Left colon (tissue), 2 donors: ENCODE data around the gene SEZ6. TPM values are rescaled to one million over a fixed set of nuclear protein-coding genes. Genes with fewer than 3 reads are reported as not detected.
A peak's percentile ranks its signal among the peaks of the same experiment; 100 is the strongest.
"Not testable (repeated sequence)": the region's sequence is repeated elsewhere in the genome, so short reads cannot be mapped to it uniquely, and the experiment has no call there.

Source experiments
- ATAC-seq: fragments of 200-7000 bp; cut with Tn5 transposase; one replicate; pipeline ENCODE4 v1.9.1; 2020; ENCODE audit warnings: mild to moderate bottlenecking, moderate library complexity
- DNase-seq, 2 donors: peaks; one replicate each; pipeline ENCODE4 v3.0.0-alpha.2; 2020
- intact Hi-C, 2 donors: fragments of 100-400 bp; cut with DNase I in 1 of 2; cut with micrococcal nuclease in 1 of 2; formaldehyde crosslinking; loops; one replicate each; pipeline versions ENCODE4 v1.11.2 to v1.14.0; 2022; cut with DNase I, micrococcal nuclease
- total RNA-seq, 2 donors: library from RNA; stranded (reverse); fragmentation: NEBNext Ultra II Directional; extraction: Animal tissue kit (Norgen Biotek cat#: 25700); gene quantifications; one replicate each; pipeline ENCODE4 v1.2.1, GENCODE V29; 2021
- donor health status: DM: no; HTN: no; CAD: no.
- donor health status: DM: yes; HTN: yes; CAD: no.

Gene SEZ6
- total RNA-seq, 2 donors from 2014 or later: 0.46 to 0.81 TPM

GRCh38 chr17:28949185-28950016 is 56.4 kb downstream of the SEZ6 start:
- intact Hi-C loops: no loop called here
- ATAC-seq (peak; percentile 12), DNase-seq (peak; percentile 62 to 79)

- ATAC-seq (no peak), DNase-seq (no peak)
- intact Hi-C loops: no loop called here
Measured at GRCh38 chr17:28948873-28949184, 57.0 kb downstream of the SEZ6 start.

GRCh38 chr17:28948342-28948741 is 57.5 kb downstream of the SEZ6 start:
- intact Hi-C loops: no loop called here
- no peak for ATAC-seq
- no peak for DNase-seq

- intact Hi-C loops: no loop called here
- ATAC-seq (no peak), DNase-seq (no peak)
Measured at GRCh38 chr17:28947639-28948038, 58.2 kb downstream of the SEZ6 start.

- ATAC-seq (no peak), DNase-seq (no peak)
- intact Hi-C loops: no loop called here
Measured at GRCh38 chr17:28946239-28946638, 59.6 kb downstream of the SEZ6 start.

- intact Hi-C loops: no loop called here
- DNase-seq (no peak), ATAC-seq (no peak)
Measured at GRCh38 chr17:28944862-28945741, 60.7 kb downstream of the SEZ6 start.

- ATAC-seq: no peak
- intact Hi-C loops: no loop called here
- no peak for DNase-seq
Measured at GRCh38 chr17:28944343-28944742, 61.5 kb downstream of the SEZ6 start.

- intact Hi-C loops: no loop called here
- ATAC-seq (no peak), DNase-seq (no peak)
Measured at GRCh38 chr17:28942925-28943324, 62.9 kb downstream of the SEZ6 start.

GRCh38 chr17:28941251-28941650 is 64.6 kb downstream of the SEZ6 start:
- intact Hi-C loops: no loop called here
- ATAC-seq (peak; percentile 46), DNase-seq (no peak)

- intact Hi-C loops: no loop called here
- ATAC-seq (no peak), DNase-seq (no peak)
Measured at GRCh38 chr17:28940675-28941074, 65.2 kb downstream of the SEZ6 start.

- DNase-seq (no peak), ATAC-seq (no peak)
- intact Hi-C loops: no loop called here
Measured at GRCh38 chr17:28940142-28940541, 65.7 kb downstream of the SEZ6 start.

GRCh38 chr17:28938552-28938951 is 67.3 kb downstream of the SEZ6 start:
- ATAC-seq (no peak), DNase-seq (no peak)
- intact Hi-C loops: no loop called here

GRCh38 chr17:28937044-28937729 is 68.6 kb downstream of the SEZ6 start:
- peak; percentile 57 for ATAC-seq
- intact Hi-C loops: no loop called here
- no peak for DNase-seq

- ATAC-seq (no peak), DNase-seq (no peak)
- intact Hi-C loops: no loop called here
Measured at GRCh38 chr17:28935744-28936460, 69.9 kb downstream of the SEZ6 start.

GRCh38 chr17:28934508-28934907 is 71.3 kb downstream of the SEZ6 start:
- intact Hi-C loops, DNase-seq, ATAC-seq: not testable (repeated sequence)

- ATAC-seq: no peak
- intact Hi-C loops: loop anchor here in 1 of 2 donors (10.0 kb wide), 1 partner anchor 165 kb away; no protein-coding TSS in a partner anchor
- DNase-seq: no peak
Measured at GRCh38 chr17:28929787-28930186, 76.0 kb downstream of the SEZ6 start.

GRCh38 chr17:28928061-28928460 is 77.8 kb downstream of the SEZ6 start:
- no peak for ATAC-seq
- DNase-seq: no peak
- intact Hi-C loops: loop anchor here in 1 of 2 donors (10.0 kb wide), 1 partner anchor 163 kb away; no protein-coding TSS in a partner anchor

GRCh38 chr17:28926786-28927185 is 79.0 kb downstream of the SEZ6 start:
- ATAC-seq (no peak), DNase-seq (no peak)
- intact Hi-C loops: loop anchor here in 1 of 2 donors (10.0 kb wide), 1 partner anchor 162 kb away; no protein-coding TSS in a partner anchor

- intact Hi-C loops: loop anchor here in 1 of 2 donors (10.0 kb wide), 1 partner anchor 162 kb away; no protein-coding TSS in a partner anchor
- DNase-seq (no peak), ATAC-seq (no peak)
Measured at GRCh38 chr17:28926366-28926765, 79.5 kb downstream of the SEZ6 start.
